CD4-positive, alpha-beta T cell treated with Interleukin-15 for 1 hour (primary cell): ENCODE results near the gene REEP5.
A peak's percentile ranks its signal among the peaks of the same experiment; 100 is the strongest.
"Not testable (repeated sequence)": the region's sequence is repeated elsewhere in the genome, so short reads cannot be mapped to it uniquely, and the experiment has no call there.

ENCODE experiments used
- DNase-seq: peaks from one replicate; pipeline ENCODE4 v3.0.0-alpha.2; 2020

Gene REEP5

DNA sequence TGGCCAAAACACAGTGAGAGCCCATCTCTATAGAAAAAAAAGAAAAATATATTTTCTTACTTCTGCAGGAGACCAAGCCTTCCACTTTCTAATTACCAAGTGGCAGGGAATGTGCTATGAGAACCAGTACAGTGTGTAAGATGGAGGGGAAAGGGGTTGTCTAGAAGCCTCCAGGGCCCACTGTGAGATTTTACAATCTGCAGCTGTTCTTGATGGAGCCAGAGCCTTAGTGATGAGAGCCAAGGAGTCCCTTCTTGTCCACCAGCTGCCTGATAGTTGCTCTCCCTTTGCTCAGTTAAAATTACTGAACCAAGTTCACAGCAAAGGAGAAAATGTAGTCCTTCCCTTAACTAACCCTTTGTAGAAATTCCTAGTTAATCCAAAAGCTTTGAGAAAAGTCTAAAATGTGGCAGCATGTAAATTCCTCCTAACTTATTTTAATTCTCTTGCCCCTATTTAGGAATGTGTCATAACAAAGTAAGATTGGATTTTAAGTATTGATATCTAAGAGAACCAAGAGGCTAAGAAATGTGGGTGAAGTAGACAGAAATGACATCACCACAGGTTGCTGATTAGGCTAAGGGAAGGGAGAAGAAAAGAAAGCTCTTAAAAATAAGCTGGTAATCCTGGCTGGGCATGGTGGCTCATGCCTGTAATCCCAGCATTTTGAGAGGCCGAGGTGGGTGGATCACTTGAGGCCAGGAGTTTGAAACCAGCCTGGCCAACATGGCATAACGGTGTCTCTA lies 41.6 kb downstream of the REEP5 start:
- DNase-seq = no peak

DNA sequence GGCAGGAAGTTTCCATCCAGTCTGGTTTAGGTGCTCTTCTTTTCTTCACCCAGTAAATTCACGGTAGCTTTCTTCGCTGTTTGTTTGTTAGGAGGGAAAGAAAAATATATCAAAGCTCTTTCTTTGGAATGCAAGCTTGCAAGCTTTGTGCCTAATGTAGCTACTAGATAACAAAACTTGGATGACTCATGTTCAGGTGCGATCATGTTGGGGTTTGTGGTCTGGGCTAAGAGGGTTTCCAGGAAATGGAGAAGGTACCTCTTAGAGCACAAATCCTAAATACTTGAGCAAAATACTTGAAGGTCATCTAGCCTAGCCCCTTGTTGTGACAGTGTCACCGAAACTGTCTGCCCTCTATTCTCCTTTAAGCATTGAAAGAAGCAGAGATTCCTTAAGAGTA lies 43.3 kb downstream of the REEP5 start:
- DNase-seq = peak; percentile 47

DNA sequence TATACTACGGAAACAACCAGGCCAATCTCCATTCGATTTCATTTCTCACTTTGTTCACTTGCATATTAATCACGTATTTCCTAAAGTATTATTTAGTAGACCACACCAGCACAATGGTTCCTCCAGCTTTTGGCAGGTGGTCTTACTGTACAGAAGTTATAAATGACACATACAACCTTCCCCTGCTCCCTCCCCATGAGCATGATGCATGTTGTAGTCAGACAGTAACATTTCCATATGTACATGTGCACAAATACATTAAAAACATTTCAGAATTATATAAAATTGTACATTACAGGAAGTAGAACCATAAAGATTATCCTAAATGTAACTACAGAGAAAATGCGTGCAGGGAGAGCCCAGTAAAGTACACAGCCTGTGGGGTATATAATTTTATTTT lies 43.9 kb downstream of the REEP5 start:
- DNase-seq = no peak

DNA sequence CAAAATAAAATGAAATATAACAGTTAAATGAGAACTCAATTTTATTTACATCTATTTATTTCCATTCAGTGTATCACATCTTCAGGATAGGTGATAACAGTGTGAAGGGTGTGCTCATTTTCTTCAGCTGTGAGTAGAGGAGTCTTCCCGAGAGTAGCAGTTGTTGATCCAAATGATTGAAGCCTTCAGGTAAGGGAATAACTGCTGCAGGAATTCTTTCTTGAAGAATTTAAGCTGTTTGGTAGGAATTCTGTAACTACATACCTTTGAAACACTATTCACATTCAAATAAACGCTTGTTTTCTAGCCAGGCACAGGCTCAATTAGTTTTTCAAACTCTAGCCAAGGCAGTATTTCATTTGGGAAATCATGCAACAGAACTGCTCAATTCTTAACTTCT lies 45.7 kb downstream of the REEP5 start:
- DNase-seq = no peak

DNA sequence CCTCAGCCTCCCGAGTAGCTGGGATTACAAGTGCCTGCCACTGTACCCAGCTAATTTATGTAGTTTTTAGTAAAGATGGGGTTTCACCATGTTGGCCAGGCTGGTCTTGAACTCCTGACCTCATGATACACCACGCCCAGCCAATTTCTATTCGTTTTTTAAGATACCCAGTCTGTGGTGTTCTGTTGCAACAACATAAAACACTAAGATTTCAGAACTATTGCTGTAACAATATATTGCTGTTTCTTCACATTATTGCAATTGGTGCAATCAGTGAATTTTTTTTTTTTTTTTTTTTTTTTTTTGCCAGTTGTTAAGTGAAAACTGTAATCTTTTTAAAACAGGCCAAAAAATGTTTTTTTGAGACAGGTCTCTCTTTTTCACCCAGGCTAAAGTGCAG lies 51.1 kb downstream of the REEP5 start:
- no peak for DNase-seq

DNA sequence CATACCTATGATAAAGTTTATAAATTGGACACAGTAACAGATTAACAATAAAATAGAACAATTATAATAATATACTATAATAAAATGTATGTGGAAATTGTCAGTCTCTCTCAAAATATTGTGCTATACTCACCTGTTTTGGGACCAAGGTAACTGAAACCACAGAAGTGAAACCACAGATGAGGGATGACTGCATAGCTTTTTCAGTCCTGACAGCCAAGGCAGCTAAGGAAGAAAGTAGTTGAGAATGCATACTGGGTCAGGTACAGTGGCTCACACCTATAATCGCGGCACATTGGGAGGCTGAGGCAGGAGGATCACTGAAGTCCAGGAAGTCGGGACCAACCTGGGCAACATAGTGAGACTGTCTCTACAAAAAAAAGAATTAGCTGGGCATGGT lies 52.1 kb downstream of the REEP5 start:
- no peak for DNase-seq

DNA sequence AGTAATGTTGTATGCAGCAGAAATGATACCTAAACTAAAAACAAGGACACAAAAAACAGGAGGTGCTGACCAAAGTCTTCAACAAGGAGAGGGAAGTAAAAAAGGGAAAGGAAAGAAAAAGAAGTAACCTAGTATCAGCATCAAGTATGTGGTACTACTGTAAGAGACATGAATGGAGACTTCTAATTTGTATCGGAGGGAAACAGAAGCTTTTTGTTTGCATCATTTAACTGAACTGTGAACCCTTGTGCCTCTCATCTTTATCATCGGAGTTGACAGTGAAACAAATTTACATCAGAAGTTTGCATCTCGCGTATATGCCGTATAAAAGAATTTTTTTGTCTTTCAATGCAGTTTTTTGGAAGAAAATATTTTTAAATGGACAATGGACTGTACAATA lies 54.6 kb downstream of the REEP5 start:
- DNase-seq = no peak

DNA sequence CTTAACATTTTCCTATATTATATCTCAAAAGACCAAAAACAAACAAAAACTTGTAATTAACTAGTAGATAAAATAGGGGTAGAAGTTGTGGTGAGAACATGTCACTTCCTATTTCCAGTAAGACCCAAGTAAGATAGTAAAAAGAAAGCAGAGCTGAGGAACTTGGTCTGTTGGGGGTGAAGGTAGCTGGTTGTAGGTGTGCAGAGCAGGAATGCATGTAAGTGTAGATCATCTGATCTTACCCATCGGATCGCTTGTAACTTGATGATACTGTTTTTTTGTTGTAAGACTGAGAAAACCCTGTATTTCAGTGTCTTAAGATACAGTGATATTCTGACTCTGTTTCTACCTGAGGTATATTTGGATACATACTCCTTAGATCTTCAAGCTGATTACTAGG lies 55.3 kb downstream of the REEP5 start:
- DNase-seq = no peak

DNA sequence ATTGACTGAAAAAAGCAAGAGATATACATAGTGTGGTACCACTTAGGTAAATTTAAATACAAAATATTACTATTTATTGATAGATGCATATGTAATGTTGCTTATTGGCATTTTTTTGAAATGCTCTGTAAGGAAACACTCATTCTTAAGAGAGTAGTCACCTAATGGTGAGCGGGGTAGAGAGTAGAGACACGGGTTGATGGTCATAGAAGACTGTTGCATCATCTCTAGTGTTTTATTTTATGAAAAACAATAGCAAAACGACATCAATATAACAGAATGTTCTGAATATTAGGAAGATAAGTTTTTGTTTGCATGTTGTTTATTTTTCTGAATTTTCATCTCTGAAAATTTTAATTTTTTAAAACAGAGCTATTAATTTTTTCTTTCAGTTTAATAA lies 56.9 kb downstream of the REEP5 start:
- DNase-seq = no peak

DNA sequence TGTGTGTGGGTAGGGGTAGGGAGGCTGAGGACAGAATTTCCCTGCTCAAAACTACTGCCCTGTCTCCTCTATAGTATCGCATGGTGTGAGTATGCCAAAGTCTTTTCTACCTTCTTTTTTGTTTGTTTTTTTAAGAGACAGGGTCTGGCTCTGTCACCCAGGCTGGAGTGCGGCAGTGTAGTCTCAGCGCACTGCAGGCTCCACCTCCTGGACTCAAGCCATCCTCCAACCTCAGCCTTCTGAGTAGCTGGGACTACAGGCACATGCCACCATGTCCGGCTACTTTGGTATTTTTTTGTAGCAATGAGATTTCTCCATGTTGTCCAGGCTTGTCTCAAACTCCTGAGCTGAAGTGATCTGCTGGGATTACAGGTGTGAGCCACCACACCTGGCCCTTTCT lies 58.5 kb downstream of the REEP5 start:
- DNase-seq = no peak

DNA sequence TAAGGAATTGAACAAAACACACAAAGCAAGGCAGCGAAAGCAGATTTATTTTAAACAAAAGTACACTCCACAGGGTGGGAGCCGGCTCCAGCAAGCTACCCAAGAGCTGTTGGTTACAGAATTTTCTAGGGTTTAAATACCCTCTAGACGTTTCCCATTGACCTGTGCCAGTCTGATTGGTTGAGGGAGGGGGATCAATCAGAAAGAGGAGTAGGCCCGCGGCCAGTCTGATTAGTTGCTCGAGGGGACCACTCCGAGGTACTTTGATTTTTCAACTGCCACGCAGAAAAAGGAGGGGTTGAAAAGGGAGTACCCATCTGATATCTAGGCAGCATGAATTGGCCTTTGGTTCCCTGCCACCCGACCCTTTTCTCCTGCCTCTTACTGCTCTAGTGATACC lies 59.9 kb downstream of the REEP5 start:
- DNase-seq = no peak

DNA sequence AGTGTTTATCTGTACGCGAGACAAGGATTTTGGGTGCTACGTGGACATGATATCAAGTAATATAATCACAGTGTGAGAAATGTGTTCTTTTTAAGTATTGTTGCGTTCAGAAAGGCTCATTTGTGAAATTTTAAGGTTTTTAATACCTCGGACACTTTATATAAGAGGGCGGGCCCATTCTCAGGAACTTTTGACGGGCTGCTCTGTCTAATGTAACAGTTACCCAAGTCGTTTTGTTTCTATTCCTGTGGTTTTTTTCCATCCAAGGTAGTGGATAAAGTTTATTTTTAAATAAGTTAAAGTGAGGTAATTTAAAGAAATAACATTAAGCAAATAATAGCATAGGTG lies 60.4 kb downstream of the REEP5 start:
- no peak for DNase-seq

DNA sequence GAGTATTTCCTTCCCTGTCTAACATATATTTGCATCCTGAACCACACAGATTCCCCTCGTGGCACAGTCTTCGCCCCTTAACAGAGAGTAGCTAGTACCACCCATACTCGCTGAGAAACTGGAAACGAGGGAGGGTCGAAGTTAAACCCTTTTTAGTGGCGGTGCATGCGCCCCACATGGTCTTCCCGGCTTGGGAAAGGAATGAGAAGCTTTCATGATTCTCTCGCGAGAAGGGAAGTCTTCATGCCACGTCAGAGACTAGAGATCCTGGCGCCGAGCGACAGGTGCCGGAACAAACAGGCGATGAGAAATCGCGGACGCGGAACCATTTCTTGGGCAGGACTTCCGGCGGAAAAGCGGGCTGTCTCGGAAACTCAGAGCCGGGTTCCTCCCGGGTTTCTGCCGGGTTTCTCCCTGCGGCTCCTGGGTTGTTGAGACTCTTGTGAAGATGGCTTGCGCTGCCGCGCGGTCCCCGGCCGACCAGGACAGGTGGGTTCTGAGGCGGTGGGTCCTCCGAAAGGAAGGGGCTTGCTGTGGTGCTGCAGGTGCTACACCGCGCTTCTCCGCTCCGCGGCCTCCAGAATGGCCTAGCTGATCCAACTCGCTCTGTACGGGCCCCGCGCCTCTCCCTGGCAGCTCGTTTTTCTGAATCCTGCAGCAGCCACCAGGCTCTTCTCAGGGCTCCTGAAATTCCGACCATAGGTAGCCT lies 60.9 kb downstream of the REEP5 start, which contains the start of gene SRP19:
Gene SRP19 (plus strand): TSS at position 359 of the 709 bp plus-strand sequence. CDS start 90 bp downstream, at position 449.
- DNase-seq = peak; percentile 92

DNA sequence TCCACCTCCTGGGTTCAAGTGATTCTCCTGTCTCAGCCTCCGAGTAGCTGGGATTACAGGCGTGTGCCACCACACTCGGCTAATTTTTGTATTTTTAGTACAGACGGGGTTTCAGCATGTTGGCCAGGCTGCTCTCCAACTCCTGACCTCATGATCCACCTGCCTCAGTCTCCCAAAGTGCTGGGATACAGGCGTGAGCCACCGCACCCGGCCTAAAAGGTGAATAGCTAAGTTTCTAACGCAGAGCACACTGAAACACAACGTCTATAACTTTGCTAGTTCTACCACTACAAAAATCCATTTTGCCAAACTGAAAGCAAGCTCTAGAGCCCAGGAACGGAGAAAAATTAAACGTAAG lies 61.5 kb downstream of the REEP5 start:
- not testable (repeated sequence) for DNase-seq

DNA sequence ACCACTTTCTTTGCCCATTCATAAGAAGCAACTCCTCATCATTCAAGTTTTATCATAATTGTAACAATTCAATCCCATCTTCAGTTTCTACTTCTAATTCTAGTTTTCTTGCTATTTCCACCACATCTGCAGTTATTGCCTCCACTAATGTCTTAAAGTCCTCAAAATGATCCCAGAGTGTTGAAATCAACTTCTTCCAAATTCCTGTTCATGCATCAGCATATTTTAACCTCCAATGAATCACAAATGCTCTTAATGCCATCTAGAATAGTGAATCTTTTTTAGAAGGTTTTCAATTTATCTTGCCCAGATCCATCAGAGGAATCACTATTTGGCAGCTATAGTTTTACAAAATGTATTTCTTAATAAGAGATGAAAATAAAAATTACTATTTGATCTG lies 64.2 kb downstream of the REEP5 start:
- no peak for DNase-seq

DNA sequence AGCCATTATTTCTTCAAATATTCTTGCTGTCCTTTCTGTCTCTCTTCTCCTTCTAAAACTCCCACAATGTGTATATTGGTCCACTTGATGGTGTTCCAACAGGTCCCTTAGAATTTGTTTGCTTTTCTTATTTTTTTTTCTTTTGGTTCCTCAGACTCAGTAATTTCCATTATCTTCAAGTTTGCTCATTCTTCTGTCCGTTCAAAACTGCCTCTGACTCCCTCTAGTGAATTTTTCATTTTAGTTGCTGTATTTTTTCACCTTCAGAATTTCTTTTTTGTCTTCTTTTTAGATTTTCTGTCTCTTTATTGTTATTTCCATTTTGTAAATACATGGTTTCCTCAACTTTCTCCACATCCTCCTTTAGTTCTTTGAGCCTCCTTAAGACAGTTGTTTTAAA lies 67.4 kb downstream of the REEP5 start:
- no peak for DNase-seq

DNA sequence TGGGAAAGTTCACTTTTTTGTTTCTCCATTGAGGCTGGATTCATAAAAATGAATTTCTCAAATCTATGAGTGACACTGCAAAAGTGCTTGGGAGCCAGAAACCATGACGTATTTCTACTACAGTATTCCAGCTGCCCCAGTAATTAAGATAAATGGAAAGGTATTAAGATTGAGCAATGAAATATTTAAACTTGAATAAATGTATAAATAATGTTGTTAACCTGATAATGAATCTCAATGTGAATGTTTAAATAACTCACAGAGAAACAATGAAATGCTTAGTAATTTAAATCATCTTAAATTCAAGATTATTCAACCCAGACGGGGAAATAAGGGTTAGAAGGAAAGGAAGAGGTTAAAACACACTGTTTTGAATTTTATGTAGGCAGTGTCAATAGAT lies 72.1 kb downstream of the REEP5 start:
- no peak for DNase-seq

DNA sequence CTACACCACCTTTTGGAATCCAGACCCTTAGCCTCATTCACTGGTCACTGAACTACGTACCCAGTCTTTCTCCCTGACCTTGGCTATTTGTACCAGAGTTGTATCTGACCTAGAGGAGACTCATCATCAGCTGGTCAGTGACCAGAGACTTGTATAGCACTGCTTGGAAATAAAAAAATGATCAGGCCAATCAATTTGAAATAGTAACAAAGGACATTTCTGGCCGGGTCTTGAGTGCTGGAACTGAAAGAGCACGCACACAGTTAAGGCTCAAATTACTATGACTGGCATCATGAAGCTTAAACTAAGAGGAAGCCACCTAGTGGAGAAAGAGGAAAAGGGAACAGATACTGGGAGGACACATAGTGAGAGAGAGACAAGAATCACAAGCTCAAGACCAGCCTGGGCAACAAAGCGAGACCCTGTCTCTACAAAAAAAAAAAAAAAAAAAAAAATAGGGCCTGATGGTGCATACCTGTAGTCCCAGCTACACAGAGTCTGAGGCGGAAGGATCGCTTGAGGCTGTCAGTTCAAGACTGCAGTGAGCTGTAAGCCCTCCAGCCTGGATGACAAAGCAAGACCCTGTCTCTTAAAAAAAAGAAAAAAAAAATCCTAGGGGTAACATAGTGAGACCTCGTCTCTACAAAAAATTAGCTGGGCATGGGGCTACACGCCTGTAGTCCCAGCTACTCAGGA lies 73.8 kb downstream of the REEP5 start:
- DNase-seq = no peak

DNA sequence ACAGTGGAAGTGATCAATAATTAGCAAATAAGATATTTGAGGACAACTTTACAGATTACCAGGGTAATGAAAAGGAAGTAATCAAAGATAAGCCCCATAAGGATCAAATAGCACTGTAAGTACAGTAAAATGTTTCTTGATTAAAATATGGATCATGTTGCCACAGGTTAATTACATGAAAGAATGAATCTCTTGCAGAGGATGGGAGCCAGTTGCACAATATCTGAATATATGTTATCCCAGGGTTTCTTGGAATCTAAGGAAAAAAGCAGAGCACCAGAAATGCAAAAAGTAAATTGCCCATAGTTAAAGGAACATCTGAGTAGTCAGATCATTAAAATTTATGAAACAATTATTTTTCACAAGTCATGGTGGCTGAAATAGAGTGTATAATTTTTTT lies 74.7 kb downstream of the REEP5 start:
- DNase-seq = no peak

DNA sequence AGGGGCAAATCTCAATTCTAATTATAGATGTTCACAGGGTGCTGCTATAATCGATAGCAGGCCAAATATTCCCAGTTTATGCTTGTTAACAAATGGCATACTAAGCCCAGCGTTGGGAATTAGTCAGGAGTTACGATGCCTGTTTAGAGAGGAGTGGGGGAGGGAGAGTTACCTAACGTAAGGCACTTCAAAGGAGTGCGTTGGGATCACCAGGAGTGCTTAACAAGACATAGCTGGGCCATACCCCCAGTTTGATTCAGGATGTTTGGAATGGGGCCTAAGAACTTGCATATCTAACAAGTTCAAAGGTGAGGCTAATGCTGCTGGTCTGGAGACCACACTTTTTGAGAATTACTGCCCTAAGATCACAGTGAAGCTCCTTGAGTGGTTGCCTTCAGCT lies 75.5 kb downstream of the REEP5 start:
- DNase-seq = no peak

DNA sequence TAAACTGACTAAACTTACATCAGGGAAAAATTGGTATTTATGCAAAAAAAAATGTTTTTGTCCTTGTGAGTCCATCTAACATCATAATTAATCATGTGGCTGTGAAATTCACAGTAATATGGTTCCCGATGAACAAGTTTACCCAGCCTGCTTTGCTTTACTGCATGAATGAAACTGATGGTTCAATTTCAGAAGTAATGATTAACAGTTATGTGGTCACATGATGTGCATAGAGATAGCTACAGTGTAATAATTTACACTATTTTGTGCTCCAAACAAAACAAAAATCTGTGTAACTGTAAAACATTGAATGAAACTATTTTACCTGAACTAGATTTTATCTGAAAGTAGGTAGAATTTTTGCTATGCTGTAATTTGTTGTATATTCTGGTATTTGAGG lies 77.5 kb downstream of the REEP5 start:
- no peak for DNase-seq

DNA sequence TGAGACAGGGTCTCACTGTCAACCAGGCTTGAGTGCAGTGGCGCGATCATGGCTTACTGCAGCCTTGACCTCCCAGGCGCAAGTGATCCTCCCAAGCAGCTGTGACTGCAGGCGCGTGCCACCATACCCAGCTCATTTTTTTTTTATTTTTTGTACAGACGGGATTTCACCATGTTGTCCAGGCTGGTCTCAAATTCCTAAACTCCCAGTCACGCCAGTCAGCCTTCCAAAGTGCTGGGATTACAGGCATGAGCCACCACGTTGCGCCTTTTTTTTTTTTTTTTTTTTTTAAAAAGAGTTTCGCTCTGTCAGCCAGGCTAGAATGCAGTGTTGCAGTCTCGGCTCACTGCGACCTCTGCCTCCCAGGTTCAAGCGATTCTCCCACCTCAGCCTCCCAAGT lies 88.1 kb downstream of the REEP5 start:
- DNase-seq = no peak

DNA sequence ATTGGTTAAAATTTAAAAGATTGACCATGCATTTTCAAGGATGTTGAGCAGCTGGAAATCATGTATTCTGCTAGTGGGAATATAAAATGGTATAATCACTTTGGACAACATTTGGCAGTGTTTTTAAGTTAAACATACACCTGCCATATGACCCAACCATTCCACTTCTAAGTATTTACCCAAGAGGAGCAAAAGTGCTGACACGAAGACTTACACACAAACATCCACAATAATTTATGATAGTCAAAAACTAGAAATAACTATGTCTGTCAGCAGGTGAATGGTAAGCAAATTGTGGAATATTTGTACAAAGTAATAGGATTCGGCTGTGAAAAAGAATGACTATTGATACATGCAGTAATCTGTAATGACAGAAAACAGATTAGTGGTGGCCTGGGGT lies 91.6 kb downstream of the REEP5 start:
- DNase-seq = no peak
